CD4-positive, alpha-beta T cell (primary cell): Measurements from ENCODE around the gene SYTL2. TPM values are rescaled to one million over a fixed set of nuclear protein-coding genes. Genes with fewer than 3 reads are reported as not detected.

Source experiments
- ATAC-seq: fragments of 200-7000 bp; cut with Tn5 transposase; one replicate; pipeline ENCODE4 v1.10.0; 2022; ENCODE audit warnings: mild to moderate bottlenecking; ENCODE audit not compliant: poor library complexity
- CTCF ChIA-PET: fragments of 350-600 bp; sonication (Branson Sonifier 250); formaldehyde crosslinking; loops from one replicate; lab custom pipeline; 2021; ENCODE audit warnings: antibody characterized with exemption, inconsistent platforms; lab: Charles Lee
- POLR2A ChIA-PET: fragments of 350-600 bp; sonication (Branson Sonifier 250); formaldehyde crosslinking; loops from one replicate; lab custom pipeline; 2021; ENCODE audit warnings: antibody characterized with exemption, inconsistent platforms; lab: Charles Lee
- DNase-seq, 14 experiments: peaks; one replicate each; pipeline ENCODE4 v3.0.0-alpha.2; 2013 to 2020; ENCODE audit warnings: mixed read lengths in 2 of 14
- H3K27ac ChIP-seq, 2 donors: one replicate each; pipeline versions ENCODE4 v1.5.1 to v1.7.0; 2013; ENCODE audit warnings: low read length in 2 of 2, low read depth in 1 of 2, mild to moderate bottlenecking in 1 of 2
- H3K27me3 ChIP-seq, 2 experiments: 1 replicate in 1 of 2; 2 replicates in 1 of 2; pipeline versions ENCODE4 v1.6.1 to v1.7.0; 2013; ENCODE audit warnings: low read length in 2 of 2, control low read depth in 1 of 2, mild to moderate bottlenecking in 1 of 2, moderate library complexity in 1 of 2; ENCODE audit not compliant: insufficient read depth in 2 of 2, control insufficient read depth in 1 of 2
- H3K36me3 ChIP-seq: one replicate; pipeline ENCODE4 v1.6.1; 2013; ENCODE audit warnings: low read length, control low read depth; ENCODE audit not compliant: insufficient read depth
- H3K4me1 ChIP-seq: one replicate; pipeline ENCODE4 v1.6.1; 2013; ENCODE audit warnings: low read length, control low read depth; ENCODE audit not compliant: insufficient read depth
- H3K4me3 ChIP-seq: one replicate; pipeline ENCODE4 v1.5.1; 2013; ENCODE audit warnings: mild to moderate bottlenecking, low read length, moderate library complexity
- H3K9me3 ChIP-seq, 2 experiments: 1 replicate in 1 of 2; 2 replicates in 1 of 2; pipeline versions ENCODE4 v1.6.1 to v1.7.0; 2013; ENCODE audit warnings: low read length in 2 of 2, mild to moderate bottlenecking in 2 of 2, control low read depth in 1 of 2, moderate library complexity in 1 of 2; ENCODE audit not compliant: control insufficient read depth in 1 of 2, insufficient read depth in 1 of 2
- H3K27ac Mint-ChIP-seq: one replicate; pipeline ENCODE4 v1.8.0; 2020; ENCODE audit warnings: mixed read lengths
- H3K27me3 Mint-ChIP-seq: one replicate; pipeline ENCODE4 v1.8.0; 2021; ENCODE audit warnings: mixed read lengths
- H3K36me3 Mint-ChIP-seq: one replicate; pipeline ENCODE4 v1.8.0; 2021; ENCODE audit warnings: low read depth, mixed read lengths
- H3K4me1 Mint-ChIP-seq: one replicate; pipeline ENCODE4 v1.8.0; 2021; ENCODE audit warnings: low read depth, mixed read lengths
- H3K4me3 Mint-ChIP-seq: one replicate; pipeline ENCODE4 v1.8.0; 2020; ENCODE audit warnings: mild to moderate bottlenecking, mixed read lengths
- H3K9me3 Mint-ChIP-seq: one replicate; pipeline ENCODE4 v1.8.0; 2020; ENCODE audit warnings: mixed read lengths
- intact Hi-C, 2 experiments: fragments of 100-400 bp; cut with DNase I in 1 of 2; cut with micrococcal nuclease in 1 of 2; formaldehyde crosslinking; loops; one replicate each; pipeline versions ENCODE4 v1.15.1 to v1.9.0; 2023 to 2025; cut with DNase I, micrococcal nuclease
- total RNA-seq, 174 experiments: library from RNA in 2 of 174; stranded (reverse) in 2 of 174; gene quantifications; one replicate each; pipeline ENCODE4 v1.2.3 and lab custom pipeline; 2021 to 2026
- TF ChIP-seq, protein P1 (sequence below): fragments of 200-600 bp; IDR thresholded peaks from one replicate; pipeline ENCODE4 v1.8.0; 2022; ENCODE audit warnings: antibody characterized with exemption, mild to moderate bottlenecking

The SYTL2 gene
- total RNA-seq, 2 experiments from 2014 or later, result 35.4 to 36.7 TPM

GRCh38 chr11:85732965-85733364 is 78.0 kb downstream of the SYTL2 start:
- TF ChIP-seq, protein P1, sequence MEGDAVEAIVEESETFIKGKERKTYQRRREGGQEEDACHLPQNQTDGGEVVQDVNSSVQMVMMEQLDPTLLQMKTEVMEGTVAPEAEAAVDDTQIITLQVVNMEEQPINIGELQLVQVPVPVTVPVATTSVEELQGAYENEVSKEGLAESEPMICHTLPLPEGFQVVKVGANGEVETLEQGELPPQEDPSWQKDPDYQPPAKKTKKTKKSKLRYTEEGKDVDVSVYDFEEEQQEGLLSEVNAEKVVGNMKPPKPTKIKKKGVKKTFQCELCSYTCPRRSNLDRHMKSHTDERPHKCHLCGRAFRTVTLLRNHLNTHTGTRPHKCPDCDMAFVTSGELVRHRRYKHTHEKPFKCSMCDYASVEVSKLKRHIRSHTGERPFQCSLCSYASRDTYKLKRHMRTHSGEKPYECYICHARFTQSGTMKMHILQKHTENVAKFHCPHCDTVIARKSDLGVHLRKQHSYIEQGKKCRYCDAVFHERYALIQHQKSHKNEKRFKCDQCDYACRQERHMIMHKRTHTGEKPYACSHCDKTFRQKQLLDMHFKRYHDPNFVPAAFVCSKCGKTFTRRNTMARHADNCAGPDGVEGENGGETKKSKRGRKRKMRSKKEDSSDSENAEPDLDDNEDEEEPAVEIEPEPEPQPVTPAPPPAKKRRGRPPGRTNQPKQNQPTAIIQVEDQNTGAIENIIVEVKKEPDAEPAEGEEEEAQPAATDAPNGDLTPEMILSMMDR, result no peak
- H3K27ac ChIP-seq, result no peak overlapping the region
- peaks cover 32% of the 10 kb centered on the region for H3K4me1 Mint-ChIP-seq
- peaks cover 11% of the 10 kb centered on the region for H3K36me3 ChIP-seq
- no peak overlapping the region for H3K4me3 ChIP-seq
- H3K27ac Mint-ChIP-seq, result no peak overlapping the region
- H3K36me3 Mint-ChIP-seq, result peaks cover 61% of the 10 kb centered on the region
- no peaks in the 10 kb centered on the region for H3K27me3 Mint-ChIP-seq
- intact Hi-C loops, result no loop called here
- peaks cover 9% of the 10 kb centered on the region for H3K4me1 ChIP-seq
- POLR2A ChIA-PET, result no interaction called here
- no peaks in the 10 kb centered on the region for H3K27me3 ChIP-seq
- CTCF ChIA-PET, result no interaction called here
- no peak overlapping the region for H3K4me3 Mint-ChIP-seq
- no peak for ATAC-seq
- no peak for DNase-seq
- no peaks in the 10 kb centered on the region for H3K9me3 Mint-ChIP-seq
- no peaks in the 10 kb centered on the region for H3K9me3 ChIP-seq

GRCh38 chr11:85726381-85726780 is 84.6 kb downstream of the SYTL2 start:
- TF ChIP-seq, protein P1, result no peak
- ChIA-PET POLR2A (no interaction called here), CTCF (interaction anchor here (2.5 kb wide), 1 partner anchor 18 kb away, joined by 5 read pairs; no protein-coding TSS in a partner anchor)
- H3K27me3 Mint-ChIP-seq, result no peaks in the 10 kb centered on the region
- H3K4me1 Mint-ChIP-seq, result peaks cover 16% of the 10 kb centered on the region
- no peaks in the 10 kb centered on the region for H3K4me1 ChIP-seq
- H3K4me3 ChIP-seq, result no peak overlapping the region
- no peak overlapping the region for H3K27ac ChIP-seq
- H3K27ac Mint-ChIP-seq, result no peak overlapping the region
- no peaks in the 10 kb centered on the region for H3K27me3 ChIP-seq
- intact Hi-C loops, result no loop called here
- H3K36me3 Mint-ChIP-seq, result peaks cover 44% of the 10 kb centered on the region
- no peak overlapping the region for H3K4me3 Mint-ChIP-seq
- no peaks in the 10 kb centered on the region for H3K9me3 ChIP-seq
- ATAC-seq (no peak), DNase-seq (no peak)
- no peaks in the 10 kb centered on the region for H3K9me3 Mint-ChIP-seq
- peaks cover 10% of the 10 kb centered on the region for H3K36me3 ChIP-seq

- POLR2A ChIA-PET, result interaction anchor here (1.4 kb wide), 1 partner anchor 98 kb away, joined by 3 read pairs; no protein-coding TSS in a partner anchor
- Mint-ChIP-seq H3K9me3 (no peaks in the 10 kb centered on the region), H3K4me3 (no peak overlapping the region), H3K27me3 (no peaks in the 10 kb centered on the region), H3K4me1 (peaks cover 14% of the 10 kb centered on the region), H3K27ac (no peak overlapping the region), H3K36me3 (peaks cover 39% of the 10 kb centered on the region)
- peaks cover 10% of the 10 kb centered on the region for H3K36me3 ChIP-seq
- no peak for ATAC-seq
- H3K9me3 ChIP-seq, result no peaks in the 10 kb centered on the region
- DNase-seq, result no peak
- no peak overlapping the region for H3K4me3 ChIP-seq
- intact Hi-C loops, result no loop called here
- CTCF ChIA-PET, result interaction anchor here (1.2 to 2.5 kb wide), 2 partner anchors 13 to 17 kb away, joined by 4 to 5 read pairs; no protein-coding TSS in a partner anchor
- TF ChIP-seq, protein P1, result no peak
- no peak overlapping the region for H3K27ac ChIP-seq
- H3K4me1 ChIP-seq, result no peaks in the 10 kb centered on the region
- H3K27me3 ChIP-seq, result no peaks in the 10 kb centered on the region
Observed at GRCh38 chr11:85725510-85726258, 85.3 kb downstream of the SYTL2 start.
